GM23338 (cell line): ENCODE measurements around the gene ZFR2.
A peak's percentile ranks its signal among the peaks of the same experiment; 100 is the strongest.

Experiments used
- EZH2 ChIP-seq: fragments of 200-600 bp; sonication (generic); IDR thresholded peaks from one replicate; pipeline ENCODE4 v1.8.0; 2017; ENCODE audit warnings: antibody characterized with exemption, mild to moderate bottlenecking, low read depth; ENCODE audit not compliant: unreplicated experiment
- POLR2AphosphoS5 ChIP-seq: IDR thresholded peaks from 2 replicates; pipeline ENCODE4 v1.6.1; 2016; ENCODE audit warnings: antibody characterized with exemption, low read depth
- ZNF114 ChIP-seq: fragments of 250-450 bp; sonication (Bioruptor Pico); IDR thresholded peaks from 2 replicates; pipeline ENCODE4 v1.5.0; 2020; ENCODE audit warnings: mild to moderate bottlenecking, moderate library complexity
- ZNF331 ChIP-seq: fragments of 250-450 bp; sonication (Bioruptor Pico); IDR thresholded peaks from 2 replicates; pipeline ENCODE4 v1.5.0; 2020; ENCODE audit warnings: low read depth, mild to moderate bottlenecking, moderate library complexity
- TF ChIP-seq, protein P1 (sequence below): IDR thresholded peaks from one replicate; pipeline ENCODE4 v1.6.1; 2018; ENCODE audit warnings: antibody characterized with exemption; ENCODE audit not compliant: unreplicated experiment
- TF ChIP-seq, protein P2 (sequence below), 2 experiments: fragments of 200-600 bp in 1 of 2; sonication (generic) in 1 of 2; conservative IDR thresholded peaks; 2 replicates each; pipeline versions ENCODE4 v1.5.1 to v1.6.1; 2016 to 2017; ENCODE audit warnings: antibody characterized with exemption in 2 of 2, low read depth in 2 of 2, mild to moderate bottlenecking in 2 of 2, moderate library complexity in 1 of 2

DNA sequence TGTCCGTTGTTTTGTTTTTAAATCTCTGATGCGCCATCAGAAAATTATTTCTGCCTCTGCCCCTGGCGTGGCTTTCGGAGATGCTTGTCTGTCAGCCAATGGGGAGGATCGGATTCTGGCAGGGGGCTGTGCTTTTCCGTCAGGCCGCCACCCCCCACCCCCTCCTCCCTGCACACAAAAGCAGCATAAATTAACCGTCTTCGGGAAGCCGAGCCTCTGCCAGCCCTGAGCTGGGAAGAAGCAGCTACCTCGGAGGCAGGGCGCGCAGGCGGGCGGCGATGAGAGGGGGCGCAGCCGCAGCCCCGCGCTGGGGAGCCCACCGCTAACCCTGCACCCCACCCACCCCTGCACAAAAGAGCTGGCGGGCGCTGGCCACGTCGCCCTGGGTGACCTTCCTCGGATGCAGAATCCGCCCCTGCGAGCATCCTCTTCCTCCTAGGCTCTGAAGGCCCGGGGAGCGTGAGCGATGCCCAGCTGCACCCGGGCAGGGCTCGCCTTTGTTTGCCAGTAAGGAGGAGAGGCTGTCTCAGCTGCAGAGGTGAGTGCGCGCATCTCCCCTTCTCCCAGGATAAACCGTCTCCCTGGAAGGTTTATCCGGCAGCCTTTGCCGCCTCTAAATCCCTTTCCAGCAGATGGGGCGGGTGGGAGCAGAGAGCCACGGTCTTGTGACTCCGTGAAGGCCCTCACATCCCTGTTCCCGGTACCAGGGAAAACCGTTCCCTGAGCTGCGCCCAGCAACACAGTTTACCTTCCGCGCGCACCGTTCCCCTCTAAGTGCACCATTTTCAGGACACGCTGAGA is 11.8 kb upstream of the ZFR2 start, which contains the start of gene ATCAY:
- TF ChIP-seq, protein P1, sequence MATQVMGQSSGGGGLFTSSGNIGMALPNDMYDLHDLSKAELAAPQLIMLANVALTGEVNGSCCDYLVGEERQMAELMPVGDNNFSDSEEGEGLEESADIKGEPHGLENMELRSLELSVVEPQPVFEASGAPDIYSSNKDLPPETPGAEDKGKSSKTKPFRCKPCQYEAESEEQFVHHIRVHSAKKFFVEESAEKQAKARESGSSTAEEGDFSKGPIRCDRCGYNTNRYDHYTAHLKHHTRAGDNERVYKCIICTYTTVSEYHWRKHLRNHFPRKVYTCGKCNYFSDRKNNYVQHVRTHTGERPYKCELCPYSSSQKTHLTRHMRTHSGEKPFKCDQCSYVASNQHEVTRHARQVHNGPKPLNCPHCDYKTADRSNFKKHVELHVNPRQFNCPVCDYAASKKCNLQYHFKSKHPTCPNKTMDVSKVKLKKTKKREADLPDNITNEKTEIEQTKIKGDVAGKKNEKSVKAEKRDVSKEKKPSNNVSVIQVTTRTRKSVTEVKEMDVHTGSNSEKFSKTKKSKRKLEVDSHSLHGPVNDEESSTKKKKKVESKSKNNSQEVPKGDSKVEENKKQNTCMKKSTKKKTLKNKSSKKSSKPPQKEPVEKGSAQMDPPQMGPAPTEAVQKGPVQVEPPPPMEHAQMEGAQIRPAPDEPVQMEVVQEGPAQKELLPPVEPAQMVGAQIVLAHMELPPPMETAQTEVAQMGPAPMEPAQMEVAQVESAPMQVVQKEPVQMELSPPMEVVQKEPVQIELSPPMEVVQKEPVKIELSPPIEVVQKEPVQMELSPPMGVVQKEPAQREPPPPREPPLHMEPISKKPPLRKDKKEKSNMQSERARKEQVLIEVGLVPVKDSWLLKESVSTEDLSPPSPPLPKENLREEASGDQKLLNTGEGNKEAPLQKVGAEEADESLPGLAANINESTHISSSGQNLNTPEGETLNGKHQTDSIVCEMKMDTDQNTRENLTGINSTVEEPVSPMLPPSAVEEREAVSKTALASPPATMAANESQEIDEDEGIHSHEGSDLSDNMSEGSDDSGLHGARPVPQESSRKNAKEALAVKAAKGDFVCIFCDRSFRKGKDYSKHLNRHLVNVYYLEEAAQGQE, result no peak
- TF ChIP-seq, protein P2, sequence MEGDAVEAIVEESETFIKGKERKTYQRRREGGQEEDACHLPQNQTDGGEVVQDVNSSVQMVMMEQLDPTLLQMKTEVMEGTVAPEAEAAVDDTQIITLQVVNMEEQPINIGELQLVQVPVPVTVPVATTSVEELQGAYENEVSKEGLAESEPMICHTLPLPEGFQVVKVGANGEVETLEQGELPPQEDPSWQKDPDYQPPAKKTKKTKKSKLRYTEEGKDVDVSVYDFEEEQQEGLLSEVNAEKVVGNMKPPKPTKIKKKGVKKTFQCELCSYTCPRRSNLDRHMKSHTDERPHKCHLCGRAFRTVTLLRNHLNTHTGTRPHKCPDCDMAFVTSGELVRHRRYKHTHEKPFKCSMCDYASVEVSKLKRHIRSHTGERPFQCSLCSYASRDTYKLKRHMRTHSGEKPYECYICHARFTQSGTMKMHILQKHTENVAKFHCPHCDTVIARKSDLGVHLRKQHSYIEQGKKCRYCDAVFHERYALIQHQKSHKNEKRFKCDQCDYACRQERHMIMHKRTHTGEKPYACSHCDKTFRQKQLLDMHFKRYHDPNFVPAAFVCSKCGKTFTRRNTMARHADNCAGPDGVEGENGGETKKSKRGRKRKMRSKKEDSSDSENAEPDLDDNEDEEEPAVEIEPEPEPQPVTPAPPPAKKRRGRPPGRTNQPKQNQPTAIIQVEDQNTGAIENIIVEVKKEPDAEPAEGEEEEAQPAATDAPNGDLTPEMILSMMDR (conservative IDR thresholded peaks at IDR 0.05; ENCODE audit: low read depth in 2 of 2), result no peak
- TF ChIP-seq EZH2 (no peak), ZNF114 (no peak), POLR2AphosphoS5 (peak; percentile 83), ZNF331 (no peak)
